Choroid plexus epithelial cell (primary cell): ENCODE results near the gene GPR45.

ENCODE experiments used
- DNase-seq: peaks from one replicate; pipeline ENCODE4 v3.0.0-alpha.2; 2010; ENCODE audit warnings: low read depth
- H3K4me3 ChIP-seq: 2 replicates; pipeline ENCODE4 v1.5.1; 2011; ENCODE audit warnings: low read depth, mild to moderate bottlenecking, control low read depth, low read length, moderate library complexity
- CTCF ChIP-seq: conservative IDR thresholded peaks from 2 replicates; pipeline ENCODE4 v1.5.1; 2011; ENCODE audit warnings: low read depth, mild to moderate bottlenecking, control low read depth, inconsistent platforms, low read length, moderate library complexity

GPR45 gene

GRCh38 chr2:105241443-105241842 lies at the start of gene GPR45:
Gene GPR45, plus strand, starts transcription at chr2:105241743. Its CDS starts 116 bp downstream, at chr2:105241859.
- no peak within 1 kb of the TSS for H3K4me3 ChIP-seq
- DNase-seq: no peak
- TF ChIP-seq CTCF: no peak

- no peak overlapping the region for H3K4me3 ChIP-seq
- no peak for DNase-seq
- TF ChIP-seq CTCF: no peak
These were observed 47.4 kb upstream of the GPR45 start for GRCh38 chr2:105194022-105194675.

- H3K4me3 ChIP-seq: no peak overlapping the region
- no peak for DNase-seq
- TF ChIP-seq CTCF: no peak
These were observed 44.9 kb upstream of the GPR45 start for GRCh38 chr2:105196651-105197050.

- TF ChIP-seq CTCF: no peak
These were observed 25.9 kb upstream of the GPR45 start for GRCh38 chr2:105215586-105216192.

GRCh38 chr2:105220604-105221003 lies 20.9 kb upstream of the GPR45 start:
- no peak overlapping the region for H3K4me3 ChIP-seq
- no peak for TF ChIP-seq CTCF
- no peak for DNase-seq

More at GRCh38 chr2:105215586-105216192, 25.9 kb upstream of the GPR45 start:
- DNase-seq: no peak
- H3K4me3 ChIP-seq: no peak overlapping the region

- H3K4me3 ChIP-seq: no peak overlapping the region
- TF ChIP-seq CTCF: no peak
- DNase-seq: no peak
These were observed 17.1 kb upstream of the GPR45 start for GRCh38 chr2:105224444-105224843.

- DNase-seq: no peak
- no peak overlapping the region for H3K4me3 ChIP-seq
- TF ChIP-seq CTCF: no peak
These were observed 10.3 kb upstream of the GPR45 start for GRCh38 chr2:105231232-105231619.
